ENCODE measurements around the gene DSN1. TPM values are rescaled to one million over a fixed set of nuclear protein-coding genes. Genes with fewer than 3 reads are reported as not detected.

The DSN1 gene
- total and polyA plus RNA-seq, 10 of the 15 experiments (the other 5 are each of a cell fraction or from before 2014, with no cell fraction given): 15.3 to 33.1 (median 21.7) TPM

DNA sequence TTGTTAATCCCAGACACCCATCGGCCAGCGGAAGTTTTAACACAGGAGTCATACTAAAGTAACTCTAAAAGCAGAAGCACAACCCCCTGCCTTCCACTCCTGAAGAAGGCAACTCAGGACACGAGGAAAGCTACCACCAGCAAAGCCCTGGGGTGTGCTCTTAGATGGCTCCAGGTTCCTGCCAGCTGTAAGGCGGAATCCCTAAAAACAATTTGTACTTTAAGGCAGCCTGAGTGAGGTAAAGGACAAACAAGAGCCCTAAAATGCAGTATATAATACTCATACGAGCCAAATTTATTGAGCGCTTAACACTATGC is 36.4 kb downstream of the DSN1 start (continued):
- TF ChIP-seq REST (IDR thresholded peaks at IDR 0.05; ENCODE audit: low read depth, low read length) (no peak), ZNF207 (IDR thresholded peaks at IDR 0.05; ENCODE audit: borderline replicate concordance) (no peak), LARP7 (IDR thresholded peaks at IDR 0.05) (no peak)

DNA sequence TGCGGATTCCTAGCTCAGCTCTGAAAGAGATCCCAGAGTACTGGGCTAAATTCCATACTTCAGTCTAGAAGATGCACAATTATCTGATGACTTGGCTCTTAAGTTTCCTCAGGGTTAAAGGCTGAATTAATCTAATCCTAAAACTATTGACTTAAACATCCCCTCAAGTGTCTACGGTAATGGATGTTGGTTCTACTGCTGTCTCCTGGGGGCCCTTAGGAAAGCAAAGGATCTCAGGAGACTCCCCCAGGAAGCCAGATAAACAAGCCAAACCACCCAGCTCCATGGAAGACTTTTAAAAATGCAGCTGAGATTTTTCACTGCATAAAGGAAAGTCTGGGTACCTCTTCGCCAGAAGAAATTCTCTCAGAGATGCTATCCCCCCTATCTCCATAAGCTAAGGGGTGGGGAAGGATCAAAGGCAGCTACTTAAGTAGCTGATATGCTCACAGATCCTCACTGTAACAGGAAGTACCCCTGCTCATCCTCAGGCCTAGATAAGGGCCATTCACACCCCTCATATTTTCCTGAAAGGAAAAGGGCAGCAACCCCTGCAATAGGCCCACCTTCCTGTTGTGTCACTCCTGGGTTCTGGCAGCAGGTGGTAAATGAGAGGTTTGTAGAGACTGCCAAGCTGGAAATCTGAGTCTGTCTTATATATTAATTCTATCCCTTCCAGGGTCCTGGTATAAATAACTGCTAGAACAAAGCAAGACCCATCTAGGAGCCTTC is 36.9 kb downstream of the DSN1 start:
- in situ Hi-C loops (cut with MboI) (no loop called here), intact Hi-C loops (cut with micrococcal nuclease; ENCODE audit: unreplicated experiment) (no loop called here)
- Histone ChIP-seq H3K4me1 (ENCODE audit: control insufficient read depth, insufficient read depth, low read length) (peaks cover 4% of the 10 kb centered on the region; the same call in 1 of the 2 replicates), H2AFZ (ENCODE audit: control insufficient read depth, low read depth, low read length) (no peak overlapping the region), H3K27ac (ENCODE audit: control insufficient read depth, insufficient read depth) (no peak overlapping the region), H3K4me3 (no peak overlapping the region), H3K27me3 (replicated peaks in 1 of 2; ENCODE audit: control insufficient read depth in 2 of 2, insufficient read depth in 2 of 2, low read length in 1 of 2) (no peaks in the 10 kb centered on the region), H3K9ac (ENCODE audit: control insufficient read depth, insufficient read depth, low read length) (no peak overlapping the region), H3K9me3 (replicated peaks; ENCODE audit: control insufficient read depth, insufficient read depth, low read length) (no peaks in the 10 kb centered on the region), H3K4me2 (ENCODE audit: control insufficient read depth, insufficient read depth) (no peak overlapping the region), H3K79me2 (ENCODE audit: control insufficient read depth, insufficient read depth, low read length) (no peaks in the 10 kb centered on the region; the same call in 1 of the 2 replicates), H4K20me1 (ENCODE audit: control insufficient read depth, insufficient read depth) (peaks cover 3% of the 10 kb centered on the region; the same call in 1 of the 2 replicates), H3K36me3 (ENCODE audit: control insufficient read depth in 2 of 2, insufficient read depth in 2 of 2, low read length in 1 of 2) (no peaks in the 10 kb centered on the region; a peak in 1 of 4 replicates)
- ATAC-seq (no peak), FAIRE-seq (no peak), DNase-seq (ENCODE audit: low read depth, low spot score) (no peak)
- ChIA-PET RAD21 (ENCODE audit: unreplicated experiment) (interaction anchor here (1.7 kb wide), 1 partner anchor 150 kb away, joined by 6 read pairs; no protein-coding TSS in a partner anchor), SMC1A (ENCODE audit: uncharacterized antibody, unreplicated experiment) (interaction anchor here (0.7 to 2.3 kb wide), 4 partner anchors 8 to 13 kb away, joined by 3 to 11 read pairs (median 3); partner anchors contain the start of gene NDRG3), CTCF (interaction anchor here (1.1 to 4.9 kb wide), 6 partner anchors 8 to 124 kb away, joined by 3 to 26 read pairs (median 6); partner anchors contain the start of gene NDRG3), POLR2A (interaction anchor here (1.0 kb wide), 1 partner anchor 141 kb away, joined by 4 read pairs; no protein-coding TSS in a partner anchor)
- BruUV-seq (replicated peaks): no TSS peak
- 96% methylated on average over 3 of the region's 3 CpGs for WGBS (ENCODE audit: insufficient coverage, insufficient replicate concordance, low lambda C conversion rate, missing lambda C conversion rate)
- TF ChIP-seq PML (IDR thresholded peaks at IDR 0.05; ENCODE audit: low read length) (no peak), BRCA1 (IDR thresholded peaks at IDR 0.05; ENCODE audit: low read depth, low read length) (no peak), RAD21 (IDR thresholded peaks at IDR 0.05; ENCODE audit: insufficient read depth, low read depth, low read length) (no peak), NR2F1 (conservative IDR thresholded peaks at IDR 0.05) (no peak), BHLHE40 (IDR thresholded peaks at IDR 0.05; ENCODE audit: borderline replicate concordance in 1 of 2, low read depth in 2 of 2, low read length in 1 of 2) (no peak), SREBF1 (IDR thresholded peaks at IDR 0.05; ENCODE audit: low read length) (no peak), SUPT20H (IDR thresholded peaks at IDR 0.05; ENCODE audit: borderline replicate concordance, control insufficient read depth, low read depth, low read length) (no peak), SRF (IDR thresholded peaks at IDR 0.05; ENCODE audit: low read depth in 2 of 2, low read length in 2 of 2) (no peak), POU2F2 (IDR thresholded peaks at IDR 0.05; ENCODE audit: borderline replicate concordance, low read depth, low read length) (no peak)
- TF ChIP-seq, protein P1, sequence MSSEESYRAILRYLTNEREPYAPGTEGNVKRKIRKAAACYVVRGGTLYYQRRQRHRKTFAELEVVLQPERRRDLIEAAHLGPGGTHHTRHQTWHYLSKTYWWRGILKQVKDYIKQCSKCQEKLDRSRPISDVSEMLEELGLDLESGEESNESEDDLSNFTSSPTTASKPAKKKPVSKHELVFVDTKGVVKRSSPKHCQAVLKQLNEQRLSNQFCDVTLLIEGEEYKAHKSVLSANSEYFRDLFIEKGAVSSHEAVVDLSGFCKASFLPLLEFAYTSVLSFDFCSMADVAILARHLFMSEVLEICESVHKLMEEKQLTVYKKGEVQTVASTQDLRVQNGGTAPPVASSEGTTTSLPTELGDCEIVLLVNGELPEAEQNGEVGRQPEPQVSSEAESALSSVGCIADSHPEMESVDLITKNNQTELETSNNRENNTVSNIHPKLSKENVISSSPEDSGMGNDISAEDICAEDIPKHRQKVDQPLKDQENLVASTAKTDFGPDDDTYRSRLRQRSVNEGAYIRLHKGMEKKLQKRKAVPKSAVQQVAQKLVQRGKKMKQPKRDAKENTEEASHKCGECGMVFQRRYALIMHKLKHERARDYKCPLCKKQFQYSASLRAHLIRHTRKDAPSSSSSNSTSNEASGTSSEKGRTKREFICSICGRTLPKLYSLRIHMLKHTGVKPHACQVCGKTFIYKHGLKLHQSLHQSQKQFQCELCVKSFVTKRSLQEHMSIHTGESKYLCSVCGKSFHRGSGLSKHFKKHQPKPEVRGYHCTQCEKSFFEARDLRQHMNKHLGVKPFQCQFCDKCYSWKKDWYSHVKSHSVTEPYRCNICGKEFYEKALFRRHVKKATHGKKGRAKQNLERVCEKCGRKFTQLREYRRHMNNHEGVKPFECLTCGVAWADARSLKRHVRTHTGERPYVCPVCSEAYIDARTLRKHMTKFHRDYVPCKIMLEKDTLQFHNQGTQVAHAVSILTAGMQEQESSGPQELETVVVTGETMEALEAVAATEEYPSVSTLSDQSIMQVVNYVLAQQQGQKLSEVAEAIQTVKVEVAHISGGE (CRISPR knock-in tag; IDR thresholded peaks at IDR 0.05): no peak
- TF ChIP-seq, protein P2, sequence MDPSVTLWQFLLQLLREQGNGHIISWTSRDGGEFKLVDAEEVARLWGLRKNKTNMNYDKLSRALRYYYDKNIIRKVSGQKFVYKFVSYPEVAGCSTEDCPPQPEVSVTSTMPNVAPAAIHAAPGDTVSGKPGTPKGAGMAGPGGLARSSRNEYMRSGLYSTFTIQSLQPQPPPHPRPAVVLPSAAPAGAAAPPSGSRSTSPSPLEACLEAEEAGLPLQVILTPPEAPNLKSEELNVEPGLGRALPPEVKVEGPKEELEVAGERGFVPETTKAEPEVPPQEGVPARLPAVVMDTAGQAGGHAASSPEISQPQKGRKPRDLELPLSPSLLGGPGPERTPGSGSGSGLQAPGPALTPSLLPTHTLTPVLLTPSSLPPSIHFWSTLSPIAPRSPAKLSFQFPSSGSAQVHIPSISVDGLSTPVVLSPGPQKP (IDR thresholded peaks at IDR 0.05; ENCODE audit: low read depth, low read length): no peak
